ENCODE results near the gene TPD52L1.

Gene TPD52L1

GRCh38 chr6:125250511-125250910 is 96.9 kb downstream of the TPD52L1 start:
- no peak for DNase-seq

GRCh38 chr6:125251516-125252220 is 98.1 kb downstream of the TPD52L1 start:
- no peak for DNase-seq

- no peak for DNase-seq
Observed at GRCh38 chr6:125252891-125253290, 99.3 kb downstream of the TPD52L1 start.

- DNase-seq = no peak
Observed at GRCh38 chr6:125253881-125254280, 100.3 kb downstream of the TPD52L1 start.

GRCh38 chr6:125254321-125254720 is 100.7 kb downstream of the TPD52L1 start:
- no peak for DNase-seq

- no peak for DNase-seq
Observed at GRCh38 chr6:125255201-125255600, 101.6 kb downstream of the TPD52L1 start.

GRCh38 chr6:125257351-125257750 is 103.8 kb downstream of the TPD52L1 start:
- no peak for DNase-seq

GRCh38 chr6:125258651-125259353 is 105.2 kb downstream of the TPD52L1 start:
- no peak for DNase-seq

- no peak for DNase-seq
Observed at GRCh38 chr6:125259354-125259736, 105.8 kb downstream of the TPD52L1 start.

GRCh38 chr6:125262016-125263013 is 108.7 kb downstream of the TPD52L1 start:
- no peak for DNase-seq

GRCh38 chr6:125264476-125264875 is 110.9 kb downstream of the TPD52L1 start:
- no peak for DNase-seq

GRCh38 chr6:125267806-125268523 is 114.4 kb downstream of the TPD52L1 start:
- DNase-seq = no peak

- DNase-seq = no peak
Observed at GRCh38 chr6:125268765-125269164, 115.2 kb downstream of the TPD52L1 start.

GRCh38 chr6:125269328-125269985 is 115.9 kb downstream of the TPD52L1 start:
- no peak for DNase-seq

GRCh38 chr6:125270380-125270779 is 116.8 kb downstream of the TPD52L1 start:
- DNase-seq = no peak

GRCh38 chr6:125271486-125272159 is 118.0 kb downstream of the TPD52L1 start:
- peak; percentile 12 for DNase-seq

GRCh38 chr6:125273251-125273650 is 119.7 kb downstream of the TPD52L1 start:
- no peak for DNase-seq

- DNase-seq = peak; percentile 29
Observed at GRCh38 chr6:125273965-125274364, 120.4 kb downstream of the TPD52L1 start.

GRCh38 chr6:125274935-125275334 is 121.4 kb downstream of the TPD52L1 start:
- DNase-seq = no peak

GRCh38 chr6:125275779-125276178 is 122.2 kb downstream of the TPD52L1 start:
- DNase-seq = no peak

GRCh38 chr6:125277838-125278237 is 124.3 kb downstream of the TPD52L1 start:
- DNase-seq = no peak
